Measurements from ENCODE around the gene CAPZB.

CAPZB gene

DNA sequence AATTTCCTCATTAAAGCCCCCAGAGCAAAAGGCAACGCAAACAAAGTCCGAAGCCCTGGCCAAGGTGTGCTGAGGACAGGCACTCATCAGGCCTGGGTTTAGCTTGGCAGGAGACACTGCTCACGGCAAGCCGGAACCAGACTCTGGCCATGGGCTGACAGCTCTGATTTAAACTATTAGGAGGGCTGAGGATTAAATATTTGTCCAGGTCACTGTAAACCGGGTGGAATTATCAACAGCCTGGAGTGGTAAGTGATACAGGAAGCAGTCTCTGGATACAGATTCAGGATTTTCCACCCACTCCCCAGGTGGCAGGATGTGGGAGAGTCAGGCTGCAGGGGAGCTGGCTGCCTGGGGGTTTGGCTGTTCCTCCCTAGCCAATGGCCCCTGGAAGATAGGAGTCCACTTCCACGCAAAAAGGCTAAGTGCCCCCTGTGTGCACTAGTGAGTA is 130.8 kb downstream of the CAPZB start:
- DNase-seq (ENCODE audit: extremely low read depth in 1 of 2, low read depth in 1 of 2): no peak

DNA sequence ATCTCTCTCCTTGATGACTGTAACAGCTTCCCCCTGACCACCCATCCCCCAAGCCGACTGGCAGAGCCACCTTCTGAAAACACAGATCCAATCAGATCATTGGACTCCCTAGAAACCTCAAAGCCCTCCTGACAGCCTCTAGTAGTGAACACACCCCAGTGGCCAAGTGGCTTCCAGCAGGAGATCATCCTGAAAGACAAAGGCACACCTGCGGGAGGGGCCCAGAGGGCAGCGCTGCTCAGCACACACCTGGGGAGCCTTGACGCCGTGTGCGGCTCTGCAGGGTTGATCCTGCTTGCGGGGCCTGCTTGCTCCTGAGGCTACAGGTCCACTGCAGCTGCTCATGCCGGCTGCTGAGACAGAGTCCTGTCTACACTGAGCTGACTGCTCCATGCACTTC is 131.7 kb downstream of the CAPZB start:
- no peak for DNase-seq (ENCODE audit: extremely low read depth in 1 of 2, low read depth in 1 of 2)

DNA sequence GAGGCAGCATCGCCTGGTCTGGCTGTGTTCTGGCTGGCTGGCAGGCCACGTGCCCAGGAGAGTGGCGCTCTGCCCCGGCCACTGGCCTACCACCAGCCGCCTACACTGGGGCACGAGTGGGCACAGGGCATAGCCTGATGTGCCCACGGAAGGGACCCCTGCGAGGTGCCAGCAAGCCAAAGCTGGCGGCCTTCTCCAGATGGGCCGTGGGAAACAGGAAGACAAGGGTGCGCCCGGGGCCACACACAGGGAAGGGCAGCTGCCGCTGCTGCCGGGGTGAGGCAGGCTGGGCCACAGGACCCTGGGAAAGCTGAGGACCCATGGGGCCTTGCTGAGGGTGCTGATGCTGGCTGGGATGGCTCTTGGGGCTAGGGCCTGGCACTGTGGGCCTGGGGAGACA is 132.5 kb downstream of the CAPZB start:
- no peak for DNase-seq (ENCODE audit: extremely low read depth in 1 of 2, low read depth in 1 of 2)

DNA sequence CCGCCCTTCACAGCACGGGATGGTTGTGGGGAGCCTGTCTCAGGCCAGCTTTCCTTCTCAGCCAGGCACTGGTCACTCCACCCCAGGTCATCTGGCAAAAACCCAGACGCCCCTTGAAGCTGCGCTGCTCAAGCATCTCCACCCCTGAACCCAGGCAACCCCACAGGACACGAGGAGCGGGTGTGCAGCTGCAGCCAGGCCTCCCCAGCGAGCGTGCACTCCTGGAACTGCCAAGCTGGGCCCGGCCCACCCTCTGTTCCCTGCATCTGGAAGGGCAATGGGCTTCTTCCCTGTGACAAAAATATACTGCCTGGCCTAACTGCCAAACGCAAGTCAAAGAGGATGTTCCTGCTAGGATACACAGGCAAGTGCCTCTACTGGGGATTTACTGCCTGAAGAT is 133.5 kb downstream of the CAPZB start:
- no peak for DNase-seq (ENCODE audit: extremely low read depth in 1 of 2, low read depth in 1 of 2)

DNA sequence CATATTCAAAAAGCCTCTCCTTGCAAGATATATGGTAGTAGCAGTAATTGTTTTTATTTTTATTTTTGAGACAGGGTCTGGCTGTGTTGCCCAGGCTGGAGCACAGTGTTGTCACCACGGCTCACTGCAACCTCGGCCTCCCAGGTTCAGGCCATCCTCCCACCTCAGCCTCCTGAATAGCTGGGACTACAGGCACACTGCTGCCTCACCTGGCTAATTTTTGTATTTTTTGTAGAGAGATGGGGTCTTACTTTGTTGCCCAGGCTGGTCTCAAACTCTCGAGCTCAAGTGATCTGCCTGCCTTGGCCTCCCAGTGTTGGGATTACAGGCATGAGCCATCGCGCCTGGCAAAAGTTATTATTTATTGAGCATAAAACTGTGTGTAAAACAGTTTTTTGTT is 134.8 kb downstream of the CAPZB start:
- no peak for DNase-seq (ENCODE audit: extremely low read depth in 1 of 2, low read depth in 1 of 2)

DNA sequence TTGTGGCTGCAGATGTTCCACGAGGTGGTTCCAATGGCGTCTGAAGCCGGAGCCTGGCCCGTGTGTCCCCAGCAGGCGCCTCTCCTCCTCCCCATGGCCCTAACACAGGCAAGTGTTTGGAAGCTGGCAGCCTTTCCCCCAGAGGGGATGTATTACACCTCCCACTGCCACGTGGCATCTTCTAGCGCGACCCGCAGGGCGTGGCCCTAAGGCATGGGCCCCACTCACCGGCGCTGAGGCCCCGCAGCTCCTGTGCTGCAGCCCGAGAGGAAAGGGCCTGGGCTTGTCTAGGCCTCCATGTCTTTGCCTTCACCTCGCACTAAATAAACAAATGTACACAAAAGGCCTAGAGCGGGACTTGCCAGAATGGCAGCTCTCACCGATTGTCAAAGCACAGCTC is 135.3 kb downstream of the CAPZB start:
- DNase-seq (ENCODE audit: extremely low read depth in 1 of 2, low read depth in 1 of 2): no peak

DNA sequence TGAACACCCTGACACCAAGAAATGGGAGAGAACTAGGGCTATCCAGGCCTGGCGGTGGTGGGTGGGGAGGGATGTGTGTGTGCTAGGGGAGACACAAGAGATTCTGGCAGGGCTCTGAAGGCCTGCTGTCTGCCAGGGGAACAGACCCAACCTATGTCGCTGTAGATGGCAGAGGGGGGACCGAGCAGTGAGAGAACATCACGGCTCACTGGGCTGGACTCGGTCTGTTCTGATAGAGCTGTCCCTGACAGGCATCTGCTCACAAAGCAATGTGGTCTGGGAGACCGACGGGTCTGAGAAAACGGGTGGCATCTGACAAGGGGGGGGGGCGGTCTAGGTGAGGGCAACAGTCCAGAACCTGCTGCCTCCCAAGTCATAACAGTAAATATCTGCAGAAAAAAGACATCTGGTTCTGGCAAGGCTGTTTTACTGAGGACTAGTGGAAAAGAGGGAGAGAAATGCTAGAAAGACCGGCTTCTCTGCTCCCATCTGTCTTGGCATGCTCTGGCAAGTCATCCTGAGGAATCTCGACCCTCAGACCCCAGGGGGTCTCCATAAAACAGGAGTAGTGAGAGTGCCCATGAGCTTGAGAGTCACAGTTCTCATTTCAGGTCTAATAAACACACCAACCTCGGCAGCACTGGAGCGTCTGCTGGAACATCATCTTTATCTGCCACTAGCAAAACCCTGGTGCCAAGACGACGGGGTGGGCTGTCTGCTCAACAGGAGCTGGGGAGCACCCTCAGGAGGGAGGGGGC is 136.7 kb downstream of the CAPZB start:
- no peak for DNase-seq (ENCODE audit: extremely low read depth in 1 of 2, low read depth in 1 of 2)

DNA sequence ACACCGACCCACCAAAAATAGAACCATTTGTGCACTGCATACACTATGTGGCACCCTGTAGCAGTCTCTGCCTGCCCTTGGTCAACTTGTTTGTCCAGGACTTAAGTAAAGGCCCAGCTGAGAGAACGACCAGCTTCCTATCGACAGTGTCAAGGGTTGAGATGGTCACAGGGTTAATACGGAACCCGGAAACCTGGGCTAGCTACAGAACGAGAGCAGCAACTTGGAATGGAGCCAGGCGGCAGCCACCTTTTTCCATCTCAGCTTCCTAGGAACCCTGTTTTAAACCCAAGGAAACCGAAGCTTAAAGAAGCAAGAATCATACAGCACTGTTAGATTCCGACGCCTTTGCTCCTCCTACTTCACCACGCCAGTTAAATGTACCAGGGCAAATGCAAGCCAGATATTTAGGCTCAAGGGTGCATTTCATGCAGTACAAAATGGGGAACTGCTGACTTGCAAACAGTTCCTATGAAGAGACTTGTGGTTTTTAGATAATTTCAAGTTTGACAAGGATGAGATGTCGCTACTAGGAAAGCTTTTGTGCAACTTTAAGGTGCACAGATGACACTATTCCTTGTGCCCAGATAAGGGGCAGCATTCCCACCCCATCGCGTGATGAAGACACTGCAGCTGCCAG is 137.7 kb downstream of the CAPZB start:
- no peak for DNase-seq (ENCODE audit: extremely low read depth in 1 of 2, low read depth in 1 of 2)

DNA sequence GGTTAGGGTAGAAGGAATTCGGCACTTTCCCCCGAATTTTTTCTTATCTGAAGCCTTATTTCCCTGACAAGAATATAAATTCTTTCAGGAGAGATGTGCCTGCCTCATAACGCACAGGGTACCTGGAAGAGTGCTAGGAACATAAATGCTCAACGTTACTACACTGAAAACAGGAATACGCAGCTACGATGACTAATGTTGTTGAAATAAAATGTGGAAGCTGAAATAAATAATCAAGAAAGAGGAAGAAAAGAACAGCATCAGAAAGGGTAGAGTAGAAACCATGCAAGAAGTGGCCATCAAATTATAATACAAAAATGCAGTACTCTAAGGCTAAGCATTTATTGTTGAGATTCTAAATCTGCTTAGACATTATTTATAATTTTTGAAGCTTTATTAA is 139.3 kb downstream of the CAPZB start:
- no peak for DNase-seq (ENCODE audit: extremely low read depth in 1 of 2, low read depth in 1 of 2)

DNA sequence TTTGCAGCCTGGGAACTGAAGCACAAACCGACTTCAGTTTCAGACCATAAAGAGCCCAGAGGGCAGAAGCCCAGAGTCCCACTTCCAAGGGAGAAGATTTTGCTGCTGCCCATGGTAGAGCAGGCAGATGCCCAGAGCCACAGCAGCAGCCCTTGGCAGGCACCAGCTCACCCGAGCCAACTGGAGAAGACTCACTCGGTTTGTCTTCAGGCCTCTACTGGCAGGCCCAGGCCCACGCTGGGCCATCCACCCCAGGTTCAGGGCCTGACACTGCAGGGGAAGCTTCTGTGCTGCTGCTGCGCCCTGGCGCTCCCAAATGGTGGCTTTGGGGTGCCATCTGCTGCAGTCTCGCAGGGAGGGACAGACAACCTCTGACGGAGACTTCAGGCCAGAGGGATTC is 139.9 kb downstream of the CAPZB start:
- DNase-seq (ENCODE audit: extremely low read depth in 1 of 2, low read depth in 1 of 2): no peak

DNA sequence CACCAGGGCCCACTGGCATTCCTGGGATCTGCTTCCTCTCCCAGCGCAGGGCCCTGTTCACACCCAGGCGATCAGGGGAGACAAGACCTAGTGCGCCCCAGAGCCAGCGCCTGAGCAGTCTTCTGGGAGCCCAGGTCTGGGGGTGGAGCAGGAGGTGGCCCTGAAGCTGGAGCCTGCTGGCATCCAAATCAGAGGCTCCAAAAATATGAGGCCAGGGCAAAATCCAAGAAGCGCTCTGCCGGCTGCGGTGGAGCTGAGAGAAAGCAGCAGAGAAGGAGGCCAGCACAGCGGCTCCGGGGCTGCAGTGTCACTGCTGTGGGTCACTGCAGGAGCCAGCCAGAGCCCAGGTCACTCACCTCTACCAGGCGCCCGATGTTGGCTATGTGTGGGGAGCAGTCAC is 140.5 kb downstream of the CAPZB start:
- no peak for DNase-seq (ENCODE audit: extremely low read depth in 1 of 2, low read depth in 1 of 2)

DNA sequence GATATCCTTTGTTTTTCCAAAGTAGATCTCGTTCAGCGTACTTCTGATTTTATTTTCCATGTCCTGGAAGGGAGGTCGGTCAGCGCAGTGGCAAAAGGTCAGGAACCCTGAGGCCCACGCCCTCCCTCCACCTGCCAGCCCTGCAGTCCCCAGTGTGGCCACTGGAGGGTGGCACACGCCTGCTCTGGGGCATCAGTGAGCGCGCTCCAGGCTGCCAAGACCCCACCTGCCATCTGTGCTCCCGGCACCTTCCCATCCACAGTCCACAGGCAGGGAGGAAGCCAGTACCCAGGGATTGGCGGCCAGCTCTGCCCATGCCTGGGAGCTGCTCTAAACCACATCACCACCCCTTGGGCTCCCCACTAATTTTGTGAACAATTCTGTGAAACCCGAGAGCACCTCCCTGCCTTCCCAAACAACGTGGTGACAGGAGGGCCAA is 140.9 kb downstream of the CAPZB start:
- no peak for DNase-seq (ENCODE audit: extremely low read depth in 1 of 2, low read depth in 1 of 2)

DNA sequence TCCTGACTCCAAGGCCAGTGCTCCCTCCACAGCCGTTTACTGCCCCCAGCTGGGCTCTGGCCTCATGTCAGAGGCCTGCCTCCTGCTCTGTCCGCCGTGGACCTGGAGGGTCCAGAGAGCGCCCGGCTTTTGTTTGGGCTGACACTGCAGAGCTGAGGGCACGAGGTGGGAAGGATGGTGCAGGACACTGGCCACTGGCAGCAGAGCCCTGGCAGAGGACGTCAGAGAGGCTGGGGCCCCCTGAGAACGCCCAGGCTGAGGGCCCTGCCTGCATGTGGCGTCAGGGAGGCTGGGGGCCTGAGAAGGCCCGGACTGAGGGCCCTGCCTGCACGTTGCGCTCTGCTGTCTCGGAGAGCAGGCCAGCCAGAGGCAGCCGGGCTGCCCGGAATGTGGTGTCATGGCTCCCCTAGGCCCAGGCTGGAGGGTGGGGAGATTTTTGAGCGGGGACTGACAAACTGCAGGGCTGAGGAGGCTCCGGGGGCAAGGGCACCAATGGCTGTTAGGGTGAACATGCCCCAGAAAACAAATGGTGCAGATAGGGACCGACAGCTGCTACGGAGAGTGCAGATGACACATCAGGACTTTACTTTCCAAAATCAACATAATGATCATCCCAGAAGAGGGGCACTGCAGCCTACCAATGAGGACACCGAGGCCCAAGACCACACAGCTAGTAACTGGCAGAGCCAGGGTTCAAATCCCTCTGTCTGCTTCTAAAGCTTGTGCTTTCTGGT is 141.6 kb downstream of the CAPZB start:
- no peak for DNase-seq (ENCODE audit: extremely low read depth in 1 of 2, low read depth in 1 of 2)

DNA sequence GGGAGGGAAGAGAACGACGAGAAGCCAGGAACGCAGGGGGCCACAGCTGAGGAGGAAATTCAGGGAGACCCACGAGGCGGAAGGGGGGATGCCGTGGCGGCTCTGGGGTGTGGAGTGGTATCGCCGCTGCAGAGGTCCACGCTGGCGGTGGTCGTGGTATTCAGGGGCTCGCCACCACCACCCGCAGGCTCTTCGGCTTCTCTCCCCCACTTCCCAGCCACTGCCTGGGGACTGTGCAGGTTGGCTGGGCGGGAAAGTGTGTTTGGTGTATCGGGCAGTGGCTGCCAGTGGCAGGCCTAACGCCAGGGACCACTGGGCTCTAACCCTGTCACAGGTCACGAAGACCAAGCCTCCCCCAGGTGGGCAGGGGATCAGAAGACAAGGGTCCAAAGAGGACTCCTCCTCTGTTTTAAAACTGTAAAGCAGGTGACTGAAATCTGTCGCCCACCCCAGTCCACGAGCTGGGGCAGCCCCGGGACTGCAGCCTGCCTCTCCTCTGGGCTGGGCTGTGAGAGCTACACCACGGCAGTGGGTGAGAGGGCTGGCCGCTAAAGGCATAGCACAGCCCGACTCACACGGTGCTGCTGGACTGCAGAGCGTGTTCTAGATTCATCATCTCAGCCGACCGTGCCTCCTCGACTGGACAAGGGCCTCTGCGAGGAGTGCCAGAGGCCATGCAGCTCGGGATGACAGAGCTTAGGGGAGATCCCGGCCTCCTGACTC is 142.3 kb downstream of the CAPZB start:
- DNase-seq (ENCODE audit: extremely low read depth in 1 of 2, low read depth in 1 of 2): no peak

DNA sequence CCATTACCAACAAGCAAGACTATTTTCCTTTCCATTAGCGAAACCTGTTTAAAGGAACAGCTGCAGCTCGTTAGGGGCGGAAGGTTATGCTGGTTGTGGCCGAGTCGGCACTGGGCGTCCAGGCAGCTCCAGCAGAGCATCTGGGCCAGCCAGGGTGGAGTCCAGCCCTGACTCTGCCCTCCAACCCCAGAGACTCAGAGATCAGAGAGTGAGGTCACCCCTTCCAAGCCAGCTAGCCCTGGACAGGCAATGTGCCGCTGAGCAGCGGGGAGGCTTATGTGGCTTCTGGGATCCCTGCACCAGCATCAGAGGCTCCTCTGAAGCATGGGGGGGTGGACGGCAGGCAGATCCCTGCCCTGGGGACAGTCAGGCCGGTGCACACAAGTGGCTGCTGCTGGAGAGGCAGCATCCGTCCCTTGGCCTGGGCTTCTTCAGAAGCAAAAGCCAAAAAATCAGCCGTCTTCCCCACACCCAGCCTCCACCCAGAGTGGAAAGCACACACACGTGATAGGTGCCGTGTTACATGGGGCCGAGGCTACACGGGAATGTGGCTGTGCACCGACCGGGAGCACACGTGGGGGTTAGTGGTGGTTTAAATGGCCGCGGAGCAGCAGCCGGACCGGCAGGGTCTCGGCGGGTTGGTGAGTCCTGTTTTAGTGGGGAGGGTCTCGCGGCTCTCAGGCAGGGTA is 143.1 kb downstream of the CAPZB start:
- no peak for DNase-seq (ENCODE audit: extremely low read depth in 1 of 2, low read depth in 1 of 2)

DNA sequence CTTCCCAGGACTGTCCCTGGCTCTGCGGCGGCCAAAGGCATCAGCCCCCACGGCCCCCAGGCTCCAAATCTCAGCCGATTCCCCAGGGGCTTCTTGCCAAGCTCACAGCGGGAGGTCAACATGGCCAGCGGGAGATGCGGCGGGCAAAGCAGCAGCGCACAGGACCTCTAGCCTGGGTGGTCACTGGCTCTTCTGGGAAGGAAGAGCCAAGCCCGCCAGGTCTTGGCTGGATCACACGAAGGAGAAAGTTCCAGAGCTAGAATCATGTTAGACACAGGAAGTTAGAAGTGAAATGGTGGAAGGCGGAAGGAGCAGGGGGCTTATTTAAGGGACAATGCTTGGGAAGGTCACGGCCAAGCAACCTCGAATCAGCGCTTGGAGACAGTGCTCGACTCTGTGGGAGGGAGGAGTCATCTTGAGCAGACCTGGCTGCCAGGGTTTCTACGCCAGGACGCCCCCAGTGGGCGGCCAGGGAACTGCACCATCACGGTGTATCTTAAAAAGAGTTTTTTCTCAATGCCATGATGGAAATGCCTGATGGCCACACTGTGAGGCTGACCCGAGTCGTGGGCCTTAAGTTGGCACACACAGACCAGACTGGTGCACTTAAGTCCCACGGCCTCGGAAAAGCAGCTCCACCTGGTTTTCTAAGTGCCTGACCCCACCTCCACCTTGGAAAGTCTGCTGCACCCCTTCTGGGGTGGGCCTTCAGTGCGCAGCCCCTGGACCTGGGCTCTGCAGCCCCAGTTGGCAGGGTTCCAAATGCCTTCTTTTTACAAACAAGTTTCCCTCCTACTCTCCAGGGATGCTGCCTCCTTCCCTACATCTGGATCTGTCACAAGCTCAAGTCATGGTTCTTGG is 143.9 kb downstream of the CAPZB start:
- peak; percentile 27 to 59 for DNase-seq (ENCODE audit: extremely low read depth in 1 of 2, low read depth in 1 of 2)

DNA sequence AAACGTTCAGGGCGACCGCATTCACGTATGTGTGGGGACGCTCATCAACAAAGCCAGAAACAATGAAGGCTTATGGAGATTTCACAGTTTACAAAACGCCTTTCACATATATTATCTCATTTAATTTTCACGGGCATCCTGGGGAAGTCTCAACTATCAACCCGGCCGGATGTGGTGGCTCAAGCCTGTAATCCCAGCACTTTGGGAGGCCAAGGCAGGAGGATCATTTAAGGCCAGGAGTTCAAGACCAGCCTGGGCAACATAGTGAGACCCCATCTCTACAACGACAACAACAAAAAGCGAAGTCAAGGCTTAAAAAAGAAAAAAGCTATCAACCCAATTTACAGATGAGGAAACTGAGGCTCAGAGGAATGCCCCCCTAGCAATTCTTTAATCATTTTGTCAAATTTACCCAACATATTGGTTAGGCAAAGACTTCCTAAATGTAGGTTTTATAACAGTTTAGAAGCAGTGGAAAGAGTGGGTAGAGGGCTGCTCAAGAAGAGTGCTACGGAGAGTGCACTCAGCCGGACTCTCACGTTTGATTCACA is 144.9 kb downstream of the CAPZB start:
- no peak for DNase-seq (ENCODE audit: extremely low read depth in 1 of 2, low read depth in 1 of 2)

DNA sequence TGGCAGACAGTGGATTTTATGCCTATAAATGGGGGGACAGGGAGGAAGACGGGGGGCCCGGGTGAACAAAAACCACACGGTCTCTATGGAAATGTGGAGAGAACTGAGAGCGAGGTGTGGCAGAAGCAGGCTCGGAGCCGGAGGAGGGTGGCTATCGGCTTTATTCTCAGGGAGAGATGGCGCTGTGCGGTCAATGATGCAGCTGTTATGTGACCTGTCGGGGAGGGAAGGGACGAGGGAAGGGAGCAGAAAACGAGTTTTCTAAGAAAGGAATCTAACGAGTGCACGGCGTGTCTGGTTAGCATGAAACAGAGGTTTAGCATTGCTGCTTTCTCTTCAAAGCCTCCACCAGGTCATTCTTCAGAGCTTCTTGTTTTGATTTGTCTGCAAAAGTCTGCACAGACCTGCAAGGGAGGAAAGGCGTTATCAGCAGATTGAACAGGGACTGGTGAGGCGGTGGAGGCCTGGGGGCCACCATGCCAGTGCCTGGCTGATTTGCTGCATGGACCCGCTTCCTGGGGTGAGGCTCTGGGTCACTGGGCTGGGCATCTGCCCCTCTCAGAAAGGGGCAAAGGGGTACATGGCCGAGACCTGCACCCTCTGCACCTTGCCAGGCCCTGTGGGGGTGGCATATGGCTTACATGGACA is 146.0 kb downstream of the CAPZB start:
- DNase-seq (ENCODE audit: extremely low read depth in 1 of 2, low read depth in 1 of 2): no peak

DNA sequence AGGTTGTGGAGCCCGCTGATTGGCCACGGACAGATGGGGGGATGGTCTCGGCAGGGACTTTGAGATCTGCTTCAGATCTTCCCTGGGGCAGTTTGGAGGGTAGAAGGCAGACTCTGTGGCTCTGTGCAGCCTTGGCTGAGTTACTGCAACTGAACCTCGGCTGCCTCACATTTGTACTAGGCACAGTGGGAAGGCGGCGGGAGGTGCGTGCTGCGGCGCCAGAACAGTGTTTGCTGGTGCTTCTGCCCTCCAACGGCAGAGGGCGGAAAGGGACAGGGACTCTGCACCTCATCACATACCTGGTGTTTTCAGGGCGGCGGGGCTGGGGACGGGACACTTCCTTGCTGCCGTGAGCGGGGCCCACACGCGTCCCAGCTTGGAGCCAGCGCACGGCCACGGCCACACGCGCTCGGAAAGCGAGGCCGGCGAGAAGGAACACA is 147.0 kb downstream of the CAPZB start:
- DNase-seq (ENCODE audit: extremely low read depth in 1 of 2, low read depth in 1 of 2): no peak
